MM.1S (cell line): ENCODE results near the gene MEX3D.

Source experiments
- DNase-seq: peaks from one replicate; pipeline ENCODE4 v3.0.0-alpha.2; 2015
- H2AFZ ChIP-seq: fragments of 300-600 bp; sonication (generic); 2 replicates; pipeline ENCODE4 v1.6.0; 2016; ENCODE audit warnings: antibody characterized with exemption, low read length
- H3F3A ChIP-seq: fragments of 300-600 bp; sonication (generic); 2 replicates; pipeline ENCODE4 v1.6.1; 2016; ENCODE audit warnings: mild to moderate bottlenecking, antibody characterized with exemption, low read length, moderate library complexity, mixed read lengths; ENCODE audit not compliant: insufficient read depth
- H3K27ac ChIP-seq: fragments of 300-600 bp; sonication (generic); 2 replicates; pipeline ENCODE4 v1.5.1; 2016; ENCODE audit warnings: mild to moderate bottlenecking, low read length
- H3K27me3 ChIP-seq: fragments of 300-600 bp; sonication (generic); replicated peaks from 2 replicates; pipeline ENCODE4 v1.6.0; 2016; ENCODE audit warnings: low read length; ENCODE audit not compliant: insufficient read depth
- H3K36me3 ChIP-seq: fragments of 300-600 bp; sonication (generic); replicated peaks from 2 replicates; pipeline ENCODE4 v1.6.1; 2016; ENCODE audit warnings: mild to moderate bottlenecking, low read length, mixed read lengths; ENCODE audit not compliant: insufficient read depth
- H3K4me1 ChIP-seq: fragments of 300-600 bp; sonication (generic); 2 replicates; pipeline ENCODE4 v1.6.1; 2016; ENCODE audit warnings: low read length, mixed read lengths
- H3K4me2 ChIP-seq: fragments of 300-600 bp; sonication (generic); 2 replicates; pipeline ENCODE4 v1.6.0; 2016; ENCODE audit warnings: low read depth, low read length
- H3K4me3 ChIP-seq: fragments of 300-600 bp; sonication (generic); 2 replicates; pipeline ENCODE4 v1.5.1; 2016; ENCODE audit warnings: low read length, mixed read lengths
- H3K79me2 ChIP-seq: fragments of 300-600 bp; sonication (generic); 2 replicates; pipeline ENCODE4 v1.6.1; 2016; ENCODE audit warnings: mixed run types, low read length, mixed read lengths
- H3K9ac ChIP-seq: fragments of 300-600 bp; sonication (generic); 2 replicates; pipeline ENCODE4 v1.6.1; 2016; ENCODE audit warnings: low read length, mixed read lengths
- H3K9me2 ChIP-seq: fragments of 300-600 bp; sonication (generic); replicated peaks from 2 replicates; pipeline ENCODE4 v1.6.1; 2016; ENCODE audit warnings: mild to moderate bottlenecking, low read length, mixed read lengths; ENCODE audit not compliant: insufficient read depth
- H3K9me3 ChIP-seq: fragments of 300-600 bp; sonication (generic); replicated peaks from 2 replicates; pipeline ENCODE4 v1.6.1; 2016; ENCODE audit warnings: mild to moderate bottlenecking, low read length, mixed read lengths; ENCODE audit not compliant: insufficient read depth
- H4K20me1 ChIP-seq: fragments of 300-600 bp; sonication (generic); 2 replicates; pipeline ENCODE4 v1.6.1; 2016; ENCODE audit warnings: mild to moderate bottlenecking, low read length, moderate library complexity, mixed read lengths; ENCODE audit not compliant: insufficient read depth
- CTCF ChIP-seq: fragments of 300-600 bp; sonication (generic); IDR thresholded peaks from 2 replicates; pipeline ENCODE4 v1.5.1; 2016; ENCODE audit warnings: antibody characterized with exemption, low read length, mixed read lengths
- EZH2 ChIP-seq: fragments of 300-600 bp; sonication (generic); optimal IDR thresholded peaks from 2 replicates; pipeline ENCODE3; 2017; ENCODE audit warnings: low read depth, mild to moderate bottlenecking, antibody characterized with exemption, low read length, mixed read lengths
- EZH2phosphoT487 ChIP-seq: fragments of 300-600 bp; sonication (generic); IDR thresholded peaks from 2 replicates; pipeline ENCODE4 v1.6.1; 2018; ENCODE audit warnings: antibody characterized with exemption, low read length

MEX3D gene

GRCh38 chr19:1601613-1602064 is 33.5 kb upstream of the MEX3D start:
- peak; percentile 28 for DNase-seq
- Histone ChIP-seq H3F3A (peaks cover 13% of the 10 kb centered on the region), H3K4me2 (no peak overlapping the region), H3K9ac (no peak overlapping the region), H3K27me3 (no peaks in the 10 kb centered on the region), H3K27ac (no peak overlapping the region), H3K9me2 (no peaks in the 10 kb centered on the region), H3K36me3 (peaks cover 4% of the 10 kb centered on the region; the same call in 1 of the 2 replicates), H2AFZ (no peak overlapping the region), H3K4me3 (no peak overlapping the region), H3K9me3 (no peaks in the 10 kb centered on the region), H3K79me2 (peaks cover 72% of the 10 kb centered on the region), H4K20me1 (no peaks in the 10 kb centered on the region; the same call in 1 of the 2 replicates), H3K4me1 (peaks cover 5% of the 10 kb centered on the region; the same call in 1 of the 2 replicates)
- TF ChIP-seq EZH2 (no peak), CTCF (peak; percentile 28), EZH2phosphoT487 (no peak)

DNA sequence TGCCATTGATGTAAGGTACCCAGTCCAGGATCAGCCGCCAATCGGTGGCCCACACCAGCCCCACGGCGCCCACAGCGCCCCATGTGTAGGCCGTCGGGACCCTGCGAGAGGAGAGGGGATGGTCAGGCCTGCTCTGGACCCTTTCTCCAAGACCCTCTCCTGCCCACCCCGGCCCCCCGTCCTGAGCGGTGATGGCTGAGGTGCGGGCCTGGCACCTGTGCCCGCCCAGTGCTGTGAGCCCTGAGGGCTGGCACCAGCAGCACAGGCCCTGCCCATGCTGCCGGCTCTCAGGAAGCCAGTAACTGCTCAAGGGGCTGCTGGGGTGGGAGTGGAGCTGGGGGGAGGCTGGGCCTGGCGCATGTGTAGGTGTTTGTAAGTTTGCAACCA is 31.3 kb upstream of the MEX3D start:
- no peaks in the 10 kb centered on the region for H3K4me1 ChIP-seq
- no peaks in the 10 kb centered on the region; the same call in 1 of the 2 replicates for H4K20me1 ChIP-seq
- no peak for DNase-seq
- H3K9me2 ChIP-seq, result no peaks in the 10 kb centered on the region
- no peak overlapping the region for H3K4me2 ChIP-seq
- H3F3A ChIP-seq, result 0 out of 2 replicates have a peak, but pooled peaks cover 2% of the 10 kb centered on the region
- no peaks in the 10 kb centered on the region for H3K9me3 ChIP-seq
- H2AFZ ChIP-seq, result no peak overlapping the region
- H3K36me3 ChIP-seq, result peaks cover 4% of the 10 kb centered on the region; the same call in 1 of the 2 replicates
- no peak overlapping the region for H3K9ac ChIP-seq
- no peaks in the 10 kb centered on the region for H3K27me3 ChIP-seq
- TF ChIP-seq EZH2 (no peak), CTCF (no peak), EZH2phosphoT487 (no peak)
- peaks cover 64% of the 10 kb centered on the region for H3K79me2 ChIP-seq
- H3K27ac ChIP-seq, result no peak overlapping the region
- no peak overlapping the region for H3K4me3 ChIP-seq

DNA sequence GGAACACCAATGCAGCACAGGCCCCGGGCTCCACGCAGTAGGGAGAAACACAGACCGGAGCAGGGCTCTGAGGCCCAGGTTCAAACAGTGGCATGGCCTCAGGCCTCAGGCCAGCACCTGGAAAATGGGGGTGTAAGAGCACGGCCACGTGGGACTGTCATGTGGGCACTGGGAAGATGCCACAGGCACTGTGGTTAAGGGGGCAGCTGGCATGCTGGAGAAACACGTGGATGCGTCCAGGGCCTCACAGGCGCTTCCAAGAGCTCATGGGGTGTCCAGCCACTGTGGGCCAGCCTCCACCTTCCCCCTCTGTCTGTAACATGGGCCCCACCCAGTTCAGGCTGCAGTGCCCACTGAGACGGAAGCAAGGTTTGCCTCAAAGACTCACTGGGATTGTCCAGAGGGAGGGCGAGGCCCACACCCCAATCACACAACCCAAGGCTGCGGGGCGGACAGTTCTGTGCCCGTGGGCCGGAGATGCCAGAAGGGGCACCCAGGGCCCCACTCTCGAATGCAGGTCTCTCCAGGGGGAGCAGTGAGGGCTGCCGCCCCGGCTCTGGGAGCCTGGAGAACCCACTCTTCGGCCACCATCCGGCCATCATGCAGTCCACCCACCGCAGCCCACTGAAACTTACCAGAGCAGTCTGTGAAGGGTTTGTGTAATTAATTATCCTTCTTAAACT is 30.8 kb upstream of the MEX3D start:
- H3K4me3 ChIP-seq, result no peak overlapping the region
- H3K9me3 ChIP-seq, result no peaks in the 10 kb centered on the region
- H3K4me2 ChIP-seq, result no peak overlapping the region
- H3K79me2 ChIP-seq, result peaks cover 58% of the 10 kb centered on the region
- TF ChIP-seq EZH2 (no peak), CTCF (no peak), EZH2phosphoT487 (no peak)
- no peaks in the 10 kb centered on the region; the same call in 1 of the 2 replicates for H4K20me1 ChIP-seq
- H3K4me1 ChIP-seq, result no peaks in the 10 kb centered on the region
- H3K9ac ChIP-seq, result no peak overlapping the region
- H3K27me3 ChIP-seq, result no peaks in the 10 kb centered on the region
- H3K27ac ChIP-seq, result no peak overlapping the region
- no peak for DNase-seq
- no peak overlapping the region for H2AFZ ChIP-seq
- peaks cover 4% of the 10 kb centered on the region; the same call in 1 of the 2 replicates for H3K36me3 ChIP-seq
- peaks cover 5% of the 10 kb centered on the region; the same call in 1 of the 2 replicates for H3F3A ChIP-seq
- no peaks in the 10 kb centered on the region for H3K9me2 ChIP-seq
